ENCODE measurements around the gene ZNF593OS. TPM values are rescaled to one million over a fixed set of nuclear protein-coding genes. Genes with fewer than 3 reads are reported as not detected.

Gene ZNF593OS
- total and polyA plus RNA-seq, 2 donors from 2014 or later: not detected

GRCh38 chr1:26121854-26122773 is 49.5 kb downstream of the ZNF593OS start:
- Histone ChIP-seq H3K9me3 (ENCODE audit: control insufficient read depth in 2 of 3, insufficient read depth in 1 of 3, low read length in 3 of 3) (no peaks in the 10 kb centered on the region), H3K9ac (ENCODE audit: low read length in 3 of 3) (no peak overlapping the region), H3K4me3 (ENCODE audit: low read length in 3 of 3) (no peak overlapping the region), H3K36me3 (ENCODE audit: control insufficient read depth in 2 of 3, insufficient read depth in 3 of 3, low read length in 3 of 3) (peaks cover 0 to 5% (median 2%) of the 10 kb centered on the region in 3 donors), H3K27me3 (ENCODE audit: control insufficient read depth, insufficient read depth, low read length) (no peaks in the 10 kb centered on the region), H3K4me1 (ENCODE audit: control insufficient read depth in 2 of 3, insufficient read depth in 2 of 3, low read depth in 1 of 3, low read length in 3 of 3) (peaks cover 0 to 10% (median under 1%) of the 10 kb centered on the region in 3 donors), H3K27ac (ENCODE audit: low read depth in 2 of 2, low read length in 2 of 2) (no peak overlapping the region)
- FAIRE-seq (no peak), DNase-seq (no peak)
- TF ChIP-seq CTCF (IDR thresholded peaks at IDR 0.05; ENCODE audit: borderline replicate concordance, extremely low read depth, insufficient read depth): no peak
- intact Hi-C loops (cut with DNase I): no loop called here

- H3K9ac ChIP-seq (ENCODE audit: low read length in 3 of 3): no peak overlapping the region
- no peaks in the 10 kb centered on the region for H3K27me3 ChIP-seq (ENCODE audit: control insufficient read depth, insufficient read depth, low read length)
- TF ChIP-seq CTCF (IDR thresholded peaks at IDR 0.05; ENCODE audit: borderline replicate concordance, extremely low read depth, insufficient read depth): no peak
- H3K27ac ChIP-seq (ENCODE audit: low read depth in 2 of 2, low read length in 2 of 2): no peak overlapping the region
- H3K4me3 ChIP-seq (ENCODE audit: low read length in 3 of 3): no peak overlapping the region
- H3K9me3 ChIP-seq (ENCODE audit: control insufficient read depth in 2 of 3, insufficient read depth in 1 of 3, low read length in 3 of 3): no peaks in the 10 kb centered on the region
- peaks cover 0 to 8% (median 0%) of the 10 kb centered on the region in 3 donors for H3K4me1 ChIP-seq (ENCODE audit: control insufficient read depth in 2 of 3, insufficient read depth in 2 of 3, low read depth in 1 of 3, low read length in 3 of 3)
- H3K36me3 ChIP-seq (ENCODE audit: control insufficient read depth in 2 of 3, insufficient read depth in 3 of 3, low read length in 3 of 3): peaks cover 0 to 5% (median 2%) of the 10 kb centered on the region in 3 donors
- intact Hi-C loops (cut with DNase I): no loop called here
- DNase-seq (no peak), FAIRE-seq (no peak)
These were observed 51.6 kb downstream of the ZNF593OS start for GRCh38 chr1:26119892-26120608.

Other genes with a start within 250 kb of the ZNF593OS start
- gene PAFAH2, start 173.8 kb downstream of the ZNF593OS start, total RNA-seq: 23.5 TPM
- gene PAFAH2, start 173.8 kb downstream of the ZNF593OS start, polyA plus RNA-seq (ENCODE audit: insufficient read depth, low read depth, low replicate concordance): 21.0 TPM
- 0.28 TPM for gene EXTL1, start 150.1 kb downstream of the ZNF593OS start, total RNA-seq
- gene EXTL1, start 150.1 kb downstream of the ZNF593OS start, polyA plus RNA-seq (ENCODE audit: insufficient read depth, low read depth, low replicate concordance): 0.45 TPM
- 34.4 TPM for gene SLC30A2, start 125.7 kb downstream of the ZNF593OS start, total RNA-seq
- gene SLC30A2, start 125.7 kb downstream of the ZNF593OS start, polyA plus RNA-seq (ENCODE audit: insufficient read depth, low read depth, low replicate concordance): 26.8 TPM
- 0.82 TPM for gene TRIM63, start 104.2 kb downstream of the ZNF593OS start, total RNA-seq
- gene TRIM63, start 104.2 kb downstream of the ZNF593OS start, polyA plus RNA-seq (ENCODE audit: insufficient read depth, low read depth, low replicate concordance): 3.3 TPM
- gene PDIK1L, start 60.0 kb downstream of the ZNF593OS start, total RNA-seq: 13.9 TPM
- gene PDIK1L, start 60.0 kb downstream of the ZNF593OS start, polyA plus RNA-seq (ENCODE audit: insufficient read depth, low read depth, low replicate concordance): 3.7 TPM
- 8.1 TPM for gene FAM110D, start 12.8 kb downstream of the ZNF593OS start, total RNA-seq
- gene FAM110D, start 12.8 kb downstream of the ZNF593OS start, polyA plus RNA-seq (ENCODE audit: insufficient read depth, low read depth, low replicate concordance): 4.2 TPM
- not detected for gene C1orf232, start 2.9 kb downstream of the ZNF593OS start, total RNA-seq
- gene C1orf232, start 2.9 kb downstream of the ZNF593OS start, polyA plus RNA-seq (ENCODE audit: insufficient read depth, low read depth, low replicate concordance): not detected
- gene ZNF593, start 1.9 kb downstream of the ZNF593OS start, total RNA-seq: 22.4 TPM
- gene ZNF593, start 1.9 kb downstream of the ZNF593OS start, polyA plus RNA-seq (ENCODE audit: insufficient read depth, low read depth, low replicate concordance): 93.2 TPM
- 19.7 TPM for gene CNKSR1, start 5.7 kb upstream of the ZNF593OS start, total RNA-seq
- 8.8 TPM for gene CNKSR1, start 5.7 kb upstream of the ZNF593OS start, polyA plus RNA-seq (ENCODE audit: insufficient read depth, low read depth, low replicate concordance)
- not detected for gene CATSPER4, start 18.8 kb upstream of the ZNF593OS start, total RNA-seq
- gene CATSPER4, start 18.8 kb upstream of the ZNF593OS start, polyA plus RNA-seq (ENCODE audit: insufficient read depth, low read depth, low replicate concordance): not detected
- 8.5 TPM for gene CEP85, start 62.4 kb upstream of the ZNF593OS start, total RNA-seq
- gene CEP85, start 62.4 kb upstream of the ZNF593OS start, polyA plus RNA-seq (ENCODE audit: insufficient read depth, low read depth, low replicate concordance): 8.4 TPM
- gene SH3BGRL3, start 108.3 kb upstream of the ZNF593OS start, total RNA-seq: 140 TPM
- gene SH3BGRL3, start 108.3 kb upstream of the ZNF593OS start, polyA plus RNA-seq (ENCODE audit: insufficient read depth, low read depth, low replicate concordance): 180 TPM
- 55.0 TPM for gene UBXN11, start 134.8 kb upstream of the ZNF593OS start, total RNA-seq
- 30.2 TPM for gene UBXN11, start 134.8 kb upstream of the ZNF593OS start, polyA plus RNA-seq (ENCODE audit: insufficient read depth, low read depth, low replicate concordance)
- gene CD52, start 146.1 kb upstream of the ZNF593OS start, total RNA-seq: 30.8 TPM
- gene CD52, start 146.1 kb upstream of the ZNF593OS start, polyA plus RNA-seq (ENCODE audit: insufficient read depth, low read depth, low replicate concordance): 13.2 TPM
- 2.2 TPM for gene CRYBG2, start 182.3 kb upstream of the ZNF593OS start, total RNA-seq
- gene CRYBG2, start 182.3 kb upstream of the ZNF593OS start, polyA plus RNA-seq (ENCODE audit: insufficient read depth, low read depth, low replicate concordance): not detected
- 0.25 TPM for gene ZNF683, start 200.9 kb upstream of the ZNF593OS start, total RNA-seq
- gene ZNF683, start 200.9 kb upstream of the ZNF593OS start, polyA plus RNA-seq (ENCODE audit: insufficient read depth, low read depth, low replicate concordance): not detected
- gene LIN28A, start 239.0 kb upstream of the ZNF593OS start, total RNA-seq: not detected
- gene LIN28A, start 239.0 kb upstream of the ZNF593OS start, polyA plus RNA-seq (ENCODE audit: insufficient read depth, low read depth, low replicate concordance): not detected

All from kidney (tissue), 14 donors.